ENCODE data around the gene TMEM145. TPM values are rescaled to one million over a fixed set of nuclear protein-coding genes. Genes with fewer than 3 reads are reported as not detected.

Gene TMEM145
- total and polyA plus RNA-seq, 9 of the 15 experiments (the other 6 are each of a cell fraction or from before 2014, with no cell fraction given) = 0.80 to 5.5 (median 1.9) TPM; not detected in 3

DNA sequence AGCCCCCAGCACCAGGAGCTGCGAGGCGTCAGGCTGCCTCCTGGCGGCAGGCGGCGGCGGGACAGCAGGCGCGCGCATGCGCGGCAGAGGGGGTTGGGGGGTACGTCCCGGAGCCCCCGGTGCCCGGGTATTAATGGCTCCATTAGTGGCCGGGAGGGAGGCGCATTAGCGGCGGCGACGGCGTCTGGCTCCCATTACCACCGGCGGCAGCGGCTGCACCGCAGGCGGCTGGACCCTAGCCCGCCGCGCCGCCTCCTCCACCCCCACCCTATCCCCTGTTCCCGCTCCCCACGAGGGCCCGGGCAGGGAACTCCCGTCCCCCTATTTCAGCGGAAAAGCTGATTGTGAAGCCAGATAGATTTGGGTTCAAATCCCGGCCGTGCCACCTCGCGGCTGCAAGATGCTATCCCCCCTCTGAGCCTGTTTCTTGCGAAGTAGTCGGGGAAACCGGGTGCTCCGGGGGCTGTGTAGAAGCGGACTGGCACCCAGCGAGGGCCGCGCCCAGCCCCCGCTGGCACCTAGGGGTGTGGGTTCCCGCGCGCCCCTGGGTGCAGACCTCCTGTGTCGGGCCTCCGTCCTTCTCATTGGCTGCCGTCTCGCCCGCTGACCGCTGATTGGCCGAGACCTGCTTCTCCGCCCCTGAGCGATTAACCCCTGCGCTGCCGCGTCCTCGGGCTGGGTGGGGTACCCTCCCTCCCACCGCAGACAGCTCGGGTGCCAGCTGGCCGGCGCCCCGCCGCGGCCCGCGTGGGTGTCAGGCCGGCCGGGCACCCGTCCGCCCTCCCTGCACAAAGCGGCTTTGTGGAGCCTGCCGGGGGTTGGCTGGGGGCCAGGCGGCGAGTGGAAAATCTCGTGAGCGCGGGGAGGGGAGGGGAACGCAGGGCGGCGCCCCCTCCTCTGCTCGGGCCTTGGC lies 33.0 kb upstream of the TMEM145 start (continued):
- TF ChIP-seq ETV6 (IDR thresholded peaks at IDR 0.05; ENCODE audit: borderline replicate concordance in 1 of 2, low read depth in 2 of 2, low read length in 1 of 2) (no peak), ETV6 (CRISPR knock-in tag; IDR thresholded peaks at IDR 0.05; ENCODE audit: borderline replicate concordance) (no peak), PRMT5 (CRISPR knock-in tag; IDR thresholded peaks at IDR 0.05) (no peak), MEF2A (IDR thresholded peaks at IDR 0.05; ENCODE audit: control insufficient read depth, low read depth, low read length) (no peak), MXI1 (IDR thresholded peaks at IDR 0.05; ENCODE audit: low read depth, low read length) (no peak), RBM39 (optimal IDR thresholded peaks at IDR 0.05; ENCODE audit: low read depth, low read length) (no peak), ESRRA (IDR thresholded peaks at IDR 0.05; ENCODE audit: borderline replicate concordance, low read depth) (0 out of 2 replicates have a peak, but pooled peaks have one; percentile 17), SIN3B (IDR thresholded peaks at IDR 0.05; ENCODE audit: low read depth) (peak; percentile 57; the same call in 1 of the 2 replicates), XRCC3 (IDR thresholded peaks at IDR 0.05) (no peak), NCOA4 (IDR thresholded peaks at IDR 0.05; ENCODE audit: partially characterized antibody) (no peak), HMG20A (CRISPR knock-in tag; conservative IDR thresholded peaks at IDR 0.05) (no peak), KLF1 (tag; IDR thresholded peaks at IDR 0.05) (peak; percentile 63), MED1 (CRISPR knock-in tag; IDR thresholded peaks at IDR 0.05; ENCODE audit: borderline replicate concordance) (no peak), FOXJ2 (tag; IDR thresholded peaks at IDR 0.05) (no peak), ZNF121 (CRISPR knock-in tag; conservative IDR thresholded peaks at IDR 0.05) (no peak), GTF2A2 (tag; IDR thresholded peaks at IDR 0.05) (no peak), FUS (optimal IDR thresholded peaks at IDR 0.05; ENCODE audit: low read depth, low read length) (peak; percentile 79), ZNF263 (CRISPR knock-in tag; IDR thresholded peaks at IDR 0.05; ENCODE audit: borderline replicate concordance) (0 out of 2 replicates have a peak, but pooled peaks have one; percentile 30), RBBP5 (IDR thresholded peaks at IDR 0.05; ENCODE audit: borderline replicate concordance, insufficient read depth, low read length, poor library complexity, severe bottlenecking) (peak; percentile 38), FOXP1 (CRISPR knock-in tag; IDR thresholded peaks at IDR 0.05) (peak; percentile 8; the same call in 1 of the 2 replicates), NR4A1 (CRISPR knock-in tag; IDR thresholded peaks at IDR 0.05) (no peak), NR4A1 (tag; IDR thresholded peaks at IDR 0.05) (peak; percentile 19; the same call in 1 of the 2 replicates), KLF6 (CRISPR knock-in tag; IDR thresholded peaks at IDR 0.05; ENCODE audit: borderline replicate concordance) (no peak)
- TF ChIP-seq, protein P1, sequence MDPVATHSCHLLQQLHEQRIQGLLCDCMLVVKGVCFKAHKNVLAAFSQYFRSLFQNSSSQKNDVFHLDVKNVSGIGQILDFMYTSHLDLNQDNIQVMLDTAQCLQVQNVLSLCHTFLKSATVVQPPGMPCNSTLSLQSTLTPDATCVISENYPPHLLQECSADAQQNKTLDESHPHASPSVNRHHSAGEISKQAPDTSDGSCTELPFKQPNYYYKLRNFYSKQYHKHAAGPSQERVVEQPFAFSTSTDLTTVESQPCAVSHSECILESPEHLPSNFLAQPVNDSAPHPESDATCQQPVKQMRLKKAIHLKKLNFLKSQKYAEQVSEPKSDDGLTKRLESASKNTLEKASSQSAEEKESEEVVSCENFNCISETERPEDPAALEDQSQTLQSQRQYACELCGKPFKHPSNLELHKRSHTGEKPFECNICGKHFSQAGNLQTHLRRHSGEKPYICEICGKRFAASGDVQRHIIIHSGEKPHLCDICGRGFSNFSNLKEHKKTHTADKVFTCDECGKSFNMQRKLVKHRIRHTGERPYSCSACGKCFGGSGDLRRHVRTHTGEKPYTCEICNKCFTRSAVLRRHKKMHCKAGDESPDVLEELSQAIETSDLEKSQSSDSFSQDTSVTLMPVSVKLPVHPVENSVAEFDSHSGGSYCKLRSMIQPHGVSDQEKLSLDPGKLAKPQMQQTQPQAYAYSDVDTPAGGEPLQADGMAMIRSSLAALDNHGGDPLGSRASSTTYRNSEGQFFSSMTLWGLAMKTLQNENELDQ (CRISPR knock-in tag; IDR thresholded peaks at IDR 0.05; ENCODE audit: borderline replicate concordance) = no peak
- TF ChIP-seq, protein P2, sequence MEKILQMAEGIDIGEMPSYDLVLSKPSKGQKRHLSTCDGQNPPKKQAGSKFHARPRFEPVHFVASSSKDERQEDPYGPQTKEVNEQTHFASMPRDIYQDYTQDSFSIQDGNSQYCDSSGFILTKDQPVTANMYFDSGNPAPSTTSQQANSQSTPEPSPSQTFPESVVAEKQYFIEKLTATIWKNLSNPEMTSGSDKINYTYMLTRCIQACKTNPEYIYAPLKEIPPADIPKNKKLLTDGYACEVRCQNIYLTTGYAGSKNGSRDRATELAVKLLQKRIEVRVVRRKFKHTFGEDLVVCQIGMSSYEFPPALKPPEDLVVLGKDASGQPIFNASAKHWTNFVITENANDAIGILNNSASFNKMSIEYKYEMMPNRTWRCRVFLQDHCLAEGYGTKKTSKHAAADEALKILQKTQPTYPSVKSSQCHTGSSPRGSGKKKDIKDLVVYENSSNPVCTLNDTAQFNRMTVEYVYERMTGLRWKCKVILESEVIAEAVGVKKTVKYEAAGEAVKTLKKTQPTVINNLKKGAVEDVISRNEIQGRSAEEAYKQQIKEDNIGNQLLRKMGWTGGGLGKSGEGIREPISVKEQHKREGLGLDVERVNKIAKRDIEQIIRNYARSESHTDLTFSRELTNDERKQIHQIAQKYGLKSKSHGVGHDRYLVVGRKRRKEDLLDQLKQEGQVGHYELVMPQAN (IDR thresholded peaks at IDR 0.05; ENCODE audit: borderline replicate concordance) = 0 out of 2 replicates have a peak, but pooled peaks have one; percentile 10

Measured in K562 (cell line).